Stomach smooth muscle (tissue), 2 donors: Measurements from ENCODE around the gene FNDC3B.

Experiments
- H3K27ac ChIP-seq: one replicate; pipeline ENCODE4 v1.7.0; 2013; ENCODE audit warnings: mild to moderate bottlenecking, low read length, inconsistent platforms
- H3K27me3 ChIP-seq, 2 donors: one replicate each; pipeline ENCODE4 v1.7.0; 2013; ENCODE audit warnings: low read length in 2 of 2; ENCODE audit not compliant: insufficient read depth in 2 of 2, control insufficient read depth in 1 of 2
- H3K36me3 ChIP-seq, 2 donors: one replicate each; pipeline ENCODE4 v1.7.0; 2013; ENCODE audit warnings: low read length in 2 of 2; ENCODE audit not compliant: control insufficient read depth in 2 of 2, insufficient read depth in 2 of 2
- H3K4me1 ChIP-seq: one replicate; pipeline ENCODE4 v1.7.0; 2013; ENCODE audit warnings: low read length; ENCODE audit not compliant: control insufficient read depth, insufficient read depth
- H3K4me3 ChIP-seq, 2 donors: one replicate each; pipeline ENCODE4 v1.7.0; 2013; ENCODE audit warnings: low read length in 2 of 2
- H3K9ac ChIP-seq, 2 donors: one replicate each; pipeline ENCODE4 v1.7.0; 2013; ENCODE audit warnings: low read length in 2 of 2, mild to moderate bottlenecking in 1 of 2
- H3K9me3 ChIP-seq, 2 donors: one replicate each; pipeline ENCODE4 v1.7.0; 2013; ENCODE audit warnings: low read length in 2 of 2; ENCODE audit not compliant: control insufficient read depth in 2 of 2
- donor health status: healthy.
- donor health status: Pancreatic carcinoma.

Gene FNDC3B

DNA sequence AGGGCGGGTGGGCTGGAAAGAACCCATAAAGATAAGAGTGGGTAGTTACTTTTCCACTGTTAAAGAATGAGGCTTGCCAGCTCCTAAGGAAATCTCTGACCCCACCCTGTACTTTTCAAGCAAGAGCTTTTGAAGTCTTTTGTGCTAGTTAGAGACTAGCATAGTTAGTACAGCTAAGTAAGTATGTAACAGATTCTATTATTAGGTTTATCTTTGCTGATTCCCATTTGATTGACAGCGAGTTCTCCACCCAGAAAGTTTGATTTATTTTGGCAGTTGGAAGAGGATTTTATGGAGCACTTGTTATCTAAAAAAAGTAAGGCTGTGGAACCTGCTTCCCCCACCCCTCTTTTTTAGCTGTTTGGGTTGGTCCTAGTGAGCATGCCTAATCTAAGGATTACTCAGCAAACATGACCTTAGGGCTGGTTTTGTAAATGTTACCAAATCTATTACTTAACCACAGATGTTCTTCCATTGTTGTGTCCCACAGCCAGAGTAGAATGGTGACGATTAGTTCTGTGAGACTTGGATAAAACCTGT, 57.6 kb downstream of the FNDC3B start:
- H3K9ac ChIP-seq, result no peak overlapping the region
- no peak overlapping the region for H3K4me3 ChIP-seq
- H3K9me3 ChIP-seq, result no peaks in the 10 kb centered on the region
- no peaks in the 10 kb centered on the region for H3K27me3 ChIP-seq
- no peaks in the 10 kb centered on the region for H3K36me3 ChIP-seq
- no peak overlapping the region for H3K27ac ChIP-seq
- H3K4me1 ChIP-seq, result no peaks in the 10 kb centered on the region

DNA sequence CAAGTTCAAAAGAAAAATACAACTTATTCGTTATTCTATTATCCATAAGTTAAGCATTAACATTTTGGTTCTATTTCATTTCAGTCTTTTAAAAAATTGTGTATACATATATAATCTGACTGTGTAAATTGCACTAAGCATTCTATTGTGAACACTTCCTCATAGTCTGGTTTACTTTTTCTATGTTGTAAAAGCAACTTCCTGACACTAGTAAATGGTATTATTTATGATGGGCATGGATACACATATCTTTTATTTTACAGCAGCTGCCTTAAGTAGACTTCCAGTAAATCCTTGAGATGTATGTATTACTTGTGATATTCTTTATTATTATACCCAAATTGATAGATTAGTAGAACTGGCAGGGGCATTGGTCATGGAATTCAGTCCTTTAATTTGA, 58.2 kb downstream of the FNDC3B start:
- no peaks in the 10 kb centered on the region for H3K27me3 ChIP-seq
- no peak overlapping the region for H3K27ac ChIP-seq
- no peaks in the 10 kb centered on the region for H3K4me1 ChIP-seq
- no peaks in the 10 kb centered on the region for H3K9me3 ChIP-seq
- no peak overlapping the region for H3K9ac ChIP-seq
- no peak overlapping the region for H3K4me3 ChIP-seq
- no peaks in the 10 kb centered on the region for H3K36me3 ChIP-seq

DNA sequence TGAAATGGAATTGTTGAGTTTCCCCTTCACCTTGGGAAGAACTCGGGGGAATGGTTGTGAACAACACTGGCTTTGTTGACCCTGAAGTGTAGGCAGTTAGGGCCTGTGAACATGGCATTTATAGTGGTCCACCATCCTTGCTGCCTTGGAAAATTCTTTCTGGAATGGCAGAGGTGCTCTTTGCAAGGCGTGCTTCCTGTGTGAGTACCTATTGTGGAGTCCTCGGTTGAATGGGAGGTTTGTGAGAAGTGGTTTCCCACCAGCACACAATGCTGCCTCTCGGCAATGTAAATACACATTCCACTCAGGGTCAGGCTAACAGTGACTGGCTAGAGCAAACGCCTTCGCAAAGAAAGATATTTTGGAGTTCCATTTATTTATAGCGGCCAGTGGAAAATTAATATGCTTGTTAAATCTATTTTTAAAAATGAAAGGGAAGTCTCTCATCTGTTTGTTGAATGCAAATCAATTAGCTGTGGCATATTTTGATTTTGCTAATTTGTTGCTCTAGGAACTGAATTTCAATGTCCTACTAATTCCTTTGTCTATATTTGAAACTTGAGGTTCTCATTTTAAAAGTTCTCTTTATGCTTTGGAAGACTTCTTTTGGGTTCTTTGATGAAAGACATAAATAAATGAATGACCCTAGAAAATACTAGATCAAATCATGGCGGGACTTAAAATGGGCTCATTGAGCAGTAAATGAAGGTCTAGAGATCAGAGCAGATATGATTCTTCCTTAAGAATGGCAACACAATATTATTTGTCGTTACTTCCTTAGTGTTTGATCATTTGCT, 59.5 kb downstream of the FNDC3B start:
- Histone ChIP-seq H3K4me3 (no peak overlapping the region), H3K9me3 (no peaks in the 10 kb centered on the region), H3K9ac (no peak overlapping the region), H3K27me3 (no peaks in the 10 kb centered on the region), H3K36me3 (no peaks in the 10 kb centered on the region), H3K27ac (no peak overlapping the region), H3K4me1 (no peaks in the 10 kb centered on the region)

DNA sequence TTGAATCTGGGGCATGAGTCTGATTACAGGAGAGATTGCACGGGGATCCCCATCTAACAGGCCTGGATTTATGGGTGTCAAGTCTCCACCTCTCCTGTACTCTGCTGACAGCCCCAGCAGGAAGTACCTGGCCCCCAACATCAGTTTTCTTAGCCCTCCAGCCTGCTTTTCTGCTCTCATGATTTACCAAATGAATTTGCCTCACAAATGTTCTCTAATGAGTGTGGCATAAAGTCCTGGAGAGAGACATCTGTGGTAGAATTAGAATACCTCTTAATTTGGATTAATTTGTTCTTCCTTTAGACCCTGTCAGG, 60.1 kb downstream of the FNDC3B start:
- Histone ChIP-seq H3K27me3 (no peaks in the 10 kb centered on the region), H3K36me3 (no peaks in the 10 kb centered on the region), H3K4me3 (no peak overlapping the region), H3K9me3 (no peaks in the 10 kb centered on the region), H3K4me1 (no peaks in the 10 kb centered on the region), H3K27ac (no peak overlapping the region), H3K9ac (no peak overlapping the region)

DNA sequence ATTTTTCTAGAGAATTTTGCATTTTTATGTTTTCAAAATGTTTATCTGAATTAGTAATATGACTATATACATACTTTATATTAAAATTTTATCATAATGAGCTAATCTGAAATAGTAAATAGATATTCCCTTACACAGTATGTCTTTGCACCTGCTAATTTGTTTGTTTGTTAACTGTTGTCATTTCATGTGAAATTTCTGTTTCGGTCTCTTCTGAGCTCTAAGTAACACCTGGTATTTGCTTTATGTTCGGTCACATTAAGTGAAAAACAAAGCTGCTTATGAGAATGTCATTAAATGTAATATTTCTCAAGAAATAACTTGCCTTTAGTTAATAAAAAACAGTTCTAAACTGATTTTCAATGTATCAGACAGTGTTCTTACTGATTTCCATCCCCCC, 61.1 kb downstream of the FNDC3B start:
- H3K36me3 ChIP-seq, result no peaks in the 10 kb centered on the region
- no peak overlapping the region for H3K9ac ChIP-seq
- no peak overlapping the region for H3K4me3 ChIP-seq
- H3K27me3 ChIP-seq, result no peaks in the 10 kb centered on the region
- H3K9me3 ChIP-seq, result no peaks in the 10 kb centered on the region
- no peaks in the 10 kb centered on the region for H3K4me1 ChIP-seq
- H3K27ac ChIP-seq, result no peak overlapping the region

DNA sequence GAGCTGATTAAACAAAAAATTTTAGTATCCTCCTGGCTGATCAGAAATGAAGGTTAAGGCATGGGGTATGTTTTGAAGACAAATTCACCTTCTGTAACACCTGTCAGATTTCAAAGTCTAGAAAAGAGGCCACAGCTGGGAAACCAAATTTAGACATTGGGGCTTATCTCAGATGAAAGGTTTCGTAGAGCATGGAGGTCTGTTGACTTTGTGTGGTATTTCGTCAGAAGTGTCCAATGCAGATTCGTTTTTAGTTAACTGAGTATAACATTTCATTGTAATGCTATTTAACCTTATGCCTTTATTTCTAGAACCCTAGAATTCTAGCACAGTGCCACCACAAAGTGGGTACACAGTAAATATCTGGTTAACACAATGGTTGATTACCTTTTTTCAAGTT, 61.7 kb downstream of the FNDC3B start:
- Histone ChIP-seq H3K9me3 (no peaks in the 10 kb centered on the region), H3K9ac (no peak overlapping the region), H3K27me3 (no peaks in the 10 kb centered on the region), H3K27ac (no peak overlapping the region), H3K4me1 (no peaks in the 10 kb centered on the region), H3K4me3 (no peak overlapping the region), H3K36me3 (no peaks in the 10 kb centered on the region)

DNA sequence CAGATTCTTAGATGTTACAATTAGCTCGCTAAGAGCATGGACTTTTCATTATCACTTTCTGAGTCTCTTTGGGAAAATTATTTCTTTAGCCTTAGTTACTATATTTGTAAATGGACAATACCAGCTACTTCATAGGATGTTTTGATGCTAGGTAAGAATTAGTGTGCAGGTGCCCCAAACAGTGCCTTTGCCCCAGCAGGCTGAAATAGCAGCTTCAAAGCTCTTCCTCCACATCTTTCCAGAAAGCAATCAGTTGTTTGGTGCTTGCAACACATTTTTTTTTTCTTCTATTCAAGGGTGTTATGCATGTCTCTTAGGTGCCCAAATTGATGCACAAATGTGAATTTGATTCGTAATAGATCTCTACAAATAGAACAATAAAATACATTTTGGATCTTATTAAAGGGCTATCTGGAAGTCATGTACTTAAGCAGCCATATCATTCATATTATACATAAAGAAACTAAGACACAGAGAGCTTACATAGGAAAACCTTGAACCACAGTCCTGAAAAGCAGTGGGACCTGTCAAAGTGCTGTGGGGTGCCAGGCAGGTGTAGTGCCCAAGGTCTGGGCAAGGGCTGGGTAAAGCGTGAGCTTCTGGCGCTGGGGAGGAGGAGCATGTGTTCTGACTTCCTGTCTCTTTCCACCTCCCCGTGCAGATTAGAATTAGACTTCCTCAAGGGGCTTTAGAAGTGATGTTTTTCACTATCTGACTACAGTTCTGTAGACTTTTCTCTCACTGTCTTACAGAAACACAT, 62.9 kb downstream of the FNDC3B start:
- Histone ChIP-seq H3K9ac (no peak overlapping the region), H3K27me3 (no peaks in the 10 kb centered on the region), H3K4me3 (no peak overlapping the region), H3K36me3 (no peaks in the 10 kb centered on the region), H3K9me3 (no peaks in the 10 kb centered on the region), H3K4me1 (no peaks in the 10 kb centered on the region), H3K27ac (no peak overlapping the region)

DNA sequence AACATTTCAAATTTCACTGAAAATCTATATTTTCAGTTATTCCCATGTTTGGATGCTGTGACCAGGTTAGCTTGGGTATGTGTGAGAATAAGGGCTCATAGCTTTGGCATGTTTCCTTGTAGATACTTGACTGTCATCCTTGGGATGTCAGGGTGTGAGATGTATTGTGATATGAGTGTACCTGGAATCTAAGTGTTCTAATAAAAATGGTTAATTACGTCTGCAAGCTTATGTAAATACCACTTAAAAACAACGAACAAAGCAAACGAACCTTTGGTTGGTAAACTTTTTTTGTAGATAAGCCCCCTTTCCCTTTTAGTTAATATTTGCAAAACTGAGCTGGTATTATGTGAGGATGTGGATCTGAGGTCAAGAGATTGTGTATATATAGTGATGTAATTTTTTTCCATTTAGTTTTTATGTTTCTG, 63.5 kb downstream of the FNDC3B start:
- H3K4me3 ChIP-seq, result no peak overlapping the region
- no peaks in the 10 kb centered on the region for H3K27me3 ChIP-seq
- no peak overlapping the region for H3K9ac ChIP-seq
- H3K36me3 ChIP-seq, result no peaks in the 10 kb centered on the region
- no peaks in the 10 kb centered on the region for H3K4me1 ChIP-seq
- no peaks in the 10 kb centered on the region for H3K9me3 ChIP-seq
- H3K27ac ChIP-seq, result no peak overlapping the region

DNA sequence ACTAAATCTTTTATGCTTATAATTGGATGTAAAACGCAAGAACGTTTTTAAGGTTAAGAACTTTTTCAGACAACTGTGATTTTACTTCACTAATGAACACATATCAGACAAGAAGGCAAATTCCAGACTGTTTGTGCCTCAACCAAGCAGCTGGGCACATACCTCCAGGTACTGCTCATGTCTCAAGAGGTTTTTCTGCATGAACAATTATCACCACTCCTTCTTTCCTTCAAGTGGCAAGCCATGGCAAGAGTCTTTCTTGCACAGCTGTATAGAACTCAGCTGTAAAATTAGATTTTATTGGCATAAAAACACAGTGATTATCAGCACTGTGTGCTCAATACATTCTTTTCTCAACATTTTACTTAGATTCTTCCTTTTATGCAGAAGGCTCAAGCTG, 64.3 kb downstream of the FNDC3B start:
- no peaks in the 10 kb centered on the region for H3K36me3 ChIP-seq
- no peaks in the 10 kb centered on the region for H3K4me1 ChIP-seq
- no peaks in the 10 kb centered on the region for H3K9me3 ChIP-seq
- H3K27ac ChIP-seq, result no peak overlapping the region
- H3K27me3 ChIP-seq, result no peaks in the 10 kb centered on the region
- H3K9ac ChIP-seq, result no peak overlapping the region
- H3K4me3 ChIP-seq, result no peak overlapping the region

DNA sequence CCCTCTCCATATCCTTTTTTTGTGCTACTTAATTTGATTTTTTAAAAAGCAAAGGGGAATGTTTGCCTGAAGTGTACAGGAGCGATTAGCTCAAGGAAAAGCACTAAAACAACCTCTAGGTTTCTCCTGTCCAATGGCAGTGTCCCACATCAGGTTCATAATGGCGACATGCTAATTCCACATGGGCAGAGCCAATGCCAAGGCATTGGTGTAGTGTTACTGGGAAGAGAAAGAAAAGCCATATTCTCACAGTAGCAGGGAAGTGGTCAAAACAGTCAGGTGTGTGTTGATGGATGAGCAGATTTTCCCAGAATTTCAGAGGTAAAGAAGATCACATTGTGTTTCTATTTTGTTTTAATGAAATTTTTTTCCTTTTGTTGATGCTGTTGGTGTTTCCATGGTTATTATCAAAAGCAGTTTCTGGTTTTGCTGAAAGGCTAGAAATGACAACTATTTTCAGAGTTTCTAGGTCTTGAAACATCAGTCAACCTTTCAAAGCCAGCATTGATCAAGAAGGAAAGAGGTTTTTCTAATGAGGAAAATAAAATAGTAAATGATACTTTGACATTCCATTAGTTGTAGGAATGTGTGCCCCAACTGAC, 65.2 kb downstream of the FNDC3B start:
- H3K4me1 ChIP-seq, result no peaks in the 10 kb centered on the region
- H3K27me3 ChIP-seq, result no peaks in the 10 kb centered on the region
- H3K9ac ChIP-seq, result no peak overlapping the region
- no peaks in the 10 kb centered on the region for H3K9me3 ChIP-seq
- H3K27ac ChIP-seq, result no peak overlapping the region
- H3K4me3 ChIP-seq, result no peak overlapping the region
- no peaks in the 10 kb centered on the region for H3K36me3 ChIP-seq
